Neural cell (in vitro differentiated cells): ENCODE data around the gene COL4A5.
"Not testable (repeated sequence)": the region's sequence is repeated elsewhere in the genome, so short reads cannot be mapped to it uniquely, and the experiment has no call there.

ENCODE experiments used
- CTCF ChIP-seq: fragments of 450-650 bp; IDR thresholded peaks from 2 replicates; pipeline ENCODE4 v1.5.1; 2014; ENCODE audit warnings: antibody characterized with exemption, mild to moderate bottlenecking, moderate library complexity; ENCODE audit not compliant: poor library complexity, severe bottlenecking
- MXI1 ChIP-seq: fragments of 450-650 bp; conservative IDR thresholded peaks from 2 replicates; pipeline ENCODE4 v1.6.1; 2014; ENCODE audit warnings: antibody characterized with exemption, mild to moderate bottlenecking; ENCODE audit not compliant: poor library complexity, severe bottlenecking
- POLR2AphosphoS5 ChIP-seq: IDR thresholded peaks from 2 replicates; pipeline ENCODE4 v1.6.1; 2012
- REST ChIP-seq: IDR thresholded peaks from 2 replicates; pipeline ENCODE4 v1.6.1; 2012; ENCODE audit warnings: borderline replicate concordance

- TF ChIP-seq CTCF, REST, MXI1, POLR2AphosphoS5: not testable (repeated sequence)
Observed at GRCh38 chrX:108481528-108481927, 41.9 kb downstream of the COL4A5 start.
